ENCODE results near the gene FBXL15. TPM values are rescaled to one million over a fixed set of nuclear protein-coding genes. Genes with fewer than 3 reads are reported as not detected.

The FBXL15 gene
- total and polyA plus RNA-seq, 2 of the 13 experiments (the other 11 are each of a cell fraction or from before 2014, with no cell fraction given) = 4.3 to 8.3 TPM

GRCh38 chr10:102461187-102462054, 40.8 kb downstream of the FBXL15 start (continued):
- TF ChIP-seq ZNF512B (CRISPR knock-in tag; IDR thresholded peaks at IDR 0.05; ENCODE audit: borderline replicate concordance) (no peak), HOXA3 (CRISPR knock-in tag; IDR thresholded peaks at IDR 0.05) (peak; percentile 99), YEATS4 (CRISPR knock-in tag; IDR thresholded peaks at IDR 0.05; ENCODE audit: borderline replicate concordance) (0 out of 2 replicates have a peak, but pooled peaks have one; percentile 16), ZBTB33 (CRISPR knock-in tag; IDR thresholded peaks at IDR 0.05) (no peak), KDM5A (IDR thresholded peaks at IDR 0.05; ENCODE audit: borderline replicate concordance, low read length) (no peak), ZNF33A (CRISPR knock-in tag; IDR thresholded peaks at IDR 0.05; ENCODE audit: borderline replicate concordance) (peak; percentile 31; the same call in 1 of the 2 replicates), HNF1B (CRISPR knock-in tag; IDR thresholded peaks at IDR 0.05) (peak; percentile 69; the same call in 1 of the 2 replicates), KLF6 (CRISPR knock-in tag; IDR thresholded peaks at IDR 0.05) (no peak), FLYWCH1 (CRISPR knock-in tag; IDR thresholded peaks at IDR 0.05) (no peak), JUND (CRISPR knock-in tag; IDR thresholded peaks at IDR 0.05) (no peak), ZNF138 (CRISPR knock-in tag; IDR thresholded peaks at IDR 0.05; ENCODE audit: low read depth) (no peak), GLMP (CRISPR knock-in tag; IDR thresholded peaks at IDR 0.05; ENCODE audit: borderline replicate concordance) (no peak), ZSCAN30 (CRISPR knock-in tag; IDR thresholded peaks at IDR 0.05) (no peak), ZNF446 (CRISPR knock-in tag; IDR thresholded peaks at IDR 0.05) (no peak), MIXL1 (CRISPR knock-in tag; IDR thresholded peaks at IDR 0.05) (0 out of 2 replicates have a peak, but pooled peaks have one; percentile 25), NFRKB (IDR thresholded peaks at IDR 0.05) (no peak), TBL1XR1 (IDR thresholded peaks at IDR 0.05; ENCODE audit: borderline replicate concordance, low read length, partially characterized antibody) (no peak), ZBTB46 (CRISPR knock-in tag; IDR thresholded peaks at IDR 0.05; ENCODE audit: borderline replicate concordance) (no peak)

Data from HepG2 (cell line).